ELF-1 (cell line): ENCODE results near the gene EEA1.
"Not testable (repeated sequence)": the region's sequence is repeated elsewhere in the genome, so short reads cannot be mapped to it uniquely, and the experiment has no call there.

Experiments
- DNase-seq: peaks from one replicate; pipeline ENCODE4 v3.0.0-alpha.2; 2016; ENCODE audit warnings: low read depth, low spot score

Gene EEA1

DNA sequence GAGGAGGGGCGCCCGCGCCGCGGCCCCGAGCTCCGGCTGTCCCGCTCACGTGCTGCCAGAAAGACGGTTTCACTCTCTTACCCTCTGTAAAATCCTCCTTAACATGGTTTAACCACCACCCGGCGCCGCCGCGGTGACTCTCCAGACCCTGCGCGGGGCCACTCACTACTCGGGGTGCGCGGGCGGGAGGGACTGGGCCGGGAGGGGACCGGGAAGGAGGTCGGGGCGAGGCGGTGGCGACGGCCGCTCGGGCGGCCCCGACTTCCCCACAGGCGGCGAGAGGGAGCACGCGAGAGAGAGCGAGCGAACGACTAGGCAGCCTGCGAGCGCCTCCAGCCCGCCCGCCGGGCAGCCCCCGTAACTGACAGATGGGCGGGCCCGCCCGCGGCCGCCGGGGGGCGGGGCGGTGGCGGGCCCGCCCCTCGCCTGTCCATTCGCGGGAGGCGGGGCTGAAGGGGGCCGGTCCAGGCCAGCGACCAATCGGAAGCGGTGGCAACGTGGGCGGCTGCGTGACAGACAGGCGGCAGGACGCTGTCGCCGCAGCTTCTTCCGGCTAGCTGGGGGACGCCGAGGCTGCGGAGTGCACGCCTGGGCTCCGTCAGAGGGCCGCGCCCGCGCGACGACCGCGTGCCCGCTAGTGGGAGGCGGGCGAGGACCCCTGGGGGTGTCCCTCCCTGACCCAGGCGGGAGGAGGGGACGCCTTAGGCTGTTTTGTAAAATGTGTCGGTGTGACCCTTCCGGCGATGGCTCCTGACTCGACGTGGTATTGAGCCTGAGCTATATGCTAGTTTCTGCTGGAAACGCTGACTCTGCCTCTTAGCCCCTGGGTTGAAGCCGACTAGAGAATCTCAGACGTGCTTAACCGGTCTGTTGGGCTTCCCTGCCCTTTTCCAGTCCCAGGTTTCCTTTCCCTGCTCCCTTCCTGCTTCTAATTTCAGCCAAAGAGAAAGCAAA is at the start of gene EEA1:
TSS of gene EEA1 (minus strand) at position 334 of the 954 bp plus-strand sequence. CDS start at position 105, 229 bp downstream.
- DNase-seq: peak; percentile 99

DNA sequence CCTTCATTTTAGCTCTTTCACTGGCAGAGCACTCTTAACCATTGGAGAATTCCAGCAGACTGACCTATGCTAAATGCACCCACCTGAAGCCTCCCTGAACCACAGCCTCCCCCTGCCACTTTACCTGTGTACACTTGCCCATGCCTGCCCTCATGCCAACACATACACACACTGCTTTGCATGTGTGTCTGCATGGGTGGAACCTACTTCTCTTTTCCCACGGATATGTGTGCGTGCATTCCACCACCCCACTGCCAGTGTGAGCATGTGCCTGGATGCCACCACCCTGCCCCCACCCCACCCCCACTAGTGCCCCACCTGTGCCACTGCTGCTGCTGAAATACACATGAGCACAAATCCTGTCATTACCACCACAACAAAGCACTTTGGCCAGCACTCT is 49.5 kb upstream of the EEA1 start:
- no peak for DNase-seq

DNA sequence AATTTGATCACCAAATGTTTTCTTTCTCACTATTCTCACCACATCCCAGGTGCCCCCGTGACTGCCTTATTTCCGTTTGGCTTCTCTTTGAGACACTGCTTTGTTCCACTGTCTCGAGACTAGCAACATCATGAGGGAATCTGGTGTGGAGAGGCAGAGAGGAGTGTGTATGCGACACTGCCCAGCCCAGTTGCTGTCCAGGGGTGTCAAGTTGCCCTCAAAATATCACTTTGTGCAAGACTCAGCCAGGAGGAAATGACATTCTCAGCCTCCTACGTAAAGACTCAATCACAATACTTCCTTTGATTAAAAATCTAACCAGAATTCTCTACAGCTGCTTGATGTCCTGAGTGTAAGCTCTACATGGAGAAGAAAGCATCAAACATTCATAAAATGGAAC is 48.2 kb upstream of the EEA1 start:
- DNase-seq: no peak

DNA sequence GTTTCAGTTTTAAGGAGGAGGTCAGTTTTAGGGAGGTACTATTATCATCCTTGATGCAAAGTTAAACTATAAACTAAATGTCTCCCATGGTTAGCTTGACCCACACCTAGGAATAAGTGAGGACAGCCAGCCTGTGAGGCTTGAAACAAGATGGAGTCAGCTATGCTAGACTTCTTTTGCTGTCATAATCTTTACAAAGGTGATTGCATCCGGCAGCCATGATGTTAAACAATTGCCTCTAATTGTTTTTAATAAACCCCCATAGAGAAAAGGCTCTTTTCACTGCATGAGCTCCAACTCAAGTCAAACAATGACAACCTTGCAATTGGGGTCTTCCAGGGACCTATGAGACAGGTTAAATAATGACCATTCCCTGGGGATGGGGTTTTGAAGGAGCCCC is 45.7 kb upstream of the EEA1 start:
- DNase-seq: no peak

DNA sequence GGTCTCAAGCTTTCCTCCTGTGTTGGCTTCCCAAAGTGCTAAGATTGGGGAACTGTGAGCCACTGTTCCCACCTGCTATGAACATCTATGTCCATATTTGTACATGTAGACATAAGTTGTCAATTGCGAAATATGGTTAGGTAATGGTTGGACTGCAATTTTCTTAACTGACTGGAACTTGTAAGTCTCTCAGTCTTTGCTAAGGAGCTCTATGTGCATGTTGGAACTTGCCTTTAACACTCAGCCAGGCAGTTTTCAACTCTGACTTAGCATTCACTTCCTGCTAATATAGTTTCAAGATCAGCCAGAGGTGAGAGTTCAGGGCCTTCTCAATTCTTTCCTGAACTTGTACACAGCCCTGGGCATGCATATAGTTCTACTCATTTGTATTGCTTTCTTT is 44.5 kb upstream of the EEA1 start:
- DNase-seq: no peak

GRCh38 chr12:92971859-92972524 is 42.9 kb upstream of the EEA1 start:
- DNase-seq: no peak

GRCh38 chr12:92968176-92968813 is 39.2 kb upstream of the EEA1 start:
- no peak for DNase-seq

GRCh38 chr12:92964378-92964777 is 35.3 kb upstream of the EEA1 start:
- DNase-seq: not testable (repeated sequence)

DNA sequence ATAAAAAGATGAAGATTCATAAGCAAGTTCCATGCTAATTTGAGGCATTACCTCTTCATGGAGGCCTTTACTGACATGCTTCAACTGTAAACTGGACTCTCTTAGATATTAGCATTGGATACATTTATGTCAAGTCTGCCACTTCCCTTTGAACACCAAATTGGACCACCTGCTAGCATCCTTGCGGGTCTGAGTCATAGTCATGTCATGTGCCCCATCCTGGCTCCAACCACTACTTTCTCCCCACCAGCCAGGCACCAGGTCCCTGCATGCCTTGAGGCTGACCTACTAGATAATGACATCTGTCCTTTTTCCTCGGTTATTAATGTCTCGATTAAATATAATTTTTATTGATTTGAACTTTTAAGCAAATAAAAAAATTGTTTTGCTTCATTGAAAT is 32.9 kb upstream of the EEA1 start:
- no peak for DNase-seq

GRCh38 chr12:92955997-92956663 is 27.0 kb upstream of the EEA1 start:
- no peak for DNase-seq

- no peak for DNase-seq
Measured at GRCh38 chr12:92953747-92954146, 24.7 kb upstream of the EEA1 start.

DNA sequence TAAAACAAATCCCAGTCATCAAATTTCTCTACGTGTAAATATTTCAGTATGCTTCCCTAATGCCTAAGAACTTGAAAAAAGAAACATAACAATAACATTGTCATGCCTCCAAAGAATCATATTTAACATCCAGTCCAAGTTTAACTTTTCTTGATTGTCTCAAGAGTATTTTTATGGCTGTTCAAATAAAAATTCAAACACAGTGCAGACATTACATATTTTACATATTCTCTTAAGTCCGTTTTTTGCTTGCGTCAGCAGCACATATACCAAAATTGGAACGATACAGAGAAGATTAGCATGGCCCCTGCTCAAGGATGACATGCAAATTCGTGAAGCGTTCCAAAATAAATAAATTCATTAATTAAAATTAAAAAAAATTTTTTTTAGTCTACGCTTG is 23.3 kb upstream of the EEA1 start:
- DNase-seq: no peak

DNA sequence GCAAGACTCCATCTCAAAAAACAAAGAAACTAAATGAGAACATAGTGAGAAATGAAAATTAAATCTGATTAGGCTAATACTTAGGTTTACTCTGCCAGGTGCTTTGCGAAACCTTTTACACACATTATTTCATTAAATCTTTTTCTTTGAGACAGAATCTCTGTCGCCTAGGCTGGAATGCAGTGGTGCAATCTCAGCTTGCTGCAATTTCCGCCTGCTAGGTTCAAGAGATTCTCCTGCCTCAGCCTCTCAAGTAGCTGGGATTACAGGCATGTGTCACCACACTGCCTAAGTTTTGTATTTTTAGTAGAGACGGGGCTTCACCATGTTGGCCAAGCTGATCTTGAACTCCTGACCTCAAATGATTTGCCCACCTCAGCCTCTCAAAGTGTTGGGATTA is 21.9 kb upstream of the EEA1 start:
- DNase-seq: no peak

- no peak for DNase-seq
Measured at GRCh38 chr12:92950011-92950410, 20.9 kb upstream of the EEA1 start.

DNA sequence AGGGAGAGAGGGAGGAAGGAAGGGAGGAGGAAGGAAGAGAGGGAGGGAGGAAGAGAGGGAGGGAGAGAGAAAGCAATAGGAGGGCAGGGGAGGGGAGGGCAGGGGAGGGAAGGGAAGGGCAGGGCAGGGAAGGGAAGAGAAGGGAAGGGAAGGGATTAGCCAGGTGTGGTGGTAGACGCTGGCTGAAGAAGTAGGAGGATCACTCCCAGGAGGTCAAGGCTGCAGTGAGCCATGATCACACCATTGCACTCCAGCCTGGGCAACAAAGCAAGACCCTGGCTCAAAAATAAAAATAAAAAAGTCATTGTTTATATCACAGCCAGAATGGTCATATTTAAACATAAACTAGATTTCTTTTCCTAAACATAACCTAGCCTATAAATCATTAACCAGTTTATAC is 20.4 kb upstream of the EEA1 start:
- DNase-seq: no peak

DNA sequence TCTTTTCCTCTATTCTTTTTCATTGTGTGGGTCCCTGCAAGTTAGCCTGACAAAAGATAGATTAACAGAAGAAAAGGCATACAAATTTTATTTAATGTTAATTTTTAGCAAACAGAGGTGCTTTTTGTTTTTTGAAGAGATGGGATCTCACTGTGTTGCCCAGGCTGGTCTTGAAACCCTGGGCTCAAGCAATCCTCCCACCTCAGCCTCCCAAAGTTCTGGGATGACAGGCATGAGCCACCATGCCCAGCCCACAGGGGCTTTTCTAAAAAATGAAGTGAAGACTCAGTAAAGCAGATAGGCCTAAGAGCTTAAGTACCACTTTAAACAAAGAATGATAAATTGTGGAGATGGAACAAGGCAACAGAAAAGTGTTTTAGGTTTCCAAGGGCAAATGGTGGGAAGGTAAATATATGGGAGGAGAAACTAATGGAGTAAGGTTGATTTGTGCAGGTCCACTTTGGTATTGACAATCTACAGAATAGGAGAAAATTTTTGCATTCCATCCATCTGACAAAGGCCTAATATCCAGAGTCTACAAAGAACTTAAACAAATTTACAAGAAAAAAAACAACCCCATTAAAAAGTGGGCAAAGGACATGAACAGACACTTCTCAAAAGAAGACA is 18.6 kb upstream of the EEA1 start:
- DNase-seq: no peak

- DNase-seq: no peak
Measured at GRCh38 chr12:92945659-92946220, 16.6 kb upstream of the EEA1 start.

GRCh38 chr12:92943482-92944250 is 14.6 kb upstream of the EEA1 start:
- DNase-seq: no peak

GRCh38 chr12:92942905-92943304 is 13.8 kb upstream of the EEA1 start:
- DNase-seq: no peak

DNA sequence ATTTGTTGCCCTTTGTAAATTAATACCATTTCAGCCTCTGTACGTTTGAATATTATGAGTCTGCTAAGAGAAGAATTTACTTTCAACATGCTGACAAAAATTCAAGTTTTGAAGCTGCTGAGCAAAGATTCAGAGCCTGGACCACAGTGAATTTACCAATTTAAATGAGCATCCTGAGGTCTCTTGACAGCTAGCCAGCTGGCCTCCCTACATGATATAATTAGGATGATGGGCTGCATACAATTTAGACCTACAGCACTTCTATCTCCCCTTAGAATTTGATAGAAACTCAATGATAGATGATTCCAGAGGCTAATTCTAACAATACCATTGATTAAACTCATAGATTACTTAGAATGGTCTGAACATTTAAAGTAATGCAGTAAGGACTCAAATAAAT is 10.0 kb upstream of the EEA1 start:
- no peak for DNase-seq
